Memory B cell (primary cell): Measurements from ENCODE around the gene TNMD.
A peak's percentile ranks its signal among the peaks of the same experiment; 100 is the strongest.

Experiments
- ATAC-seq: fragments of 150-1000 bp; cut with Tn5 transposase; 2 replicates; pipeline ENCODE4 v1.10.0; 2021; ENCODE audit warnings: low read depth, mild to moderate bottlenecking, moderate library complexity
- DNase-seq, 2 donors: peaks; one replicate each; pipeline ENCODE4 v3.0.0; 2022; ENCODE audit warnings: low spot score in 2 of 2
- H3K27ac Mint-ChIP-seq: one replicate; pipeline ENCODE4 v1.8.0; 2022; ENCODE audit warnings: mild to moderate bottlenecking, moderate library complexity, mixed read lengths
- H3K27me3 Mint-ChIP-seq: one replicate; pipeline ENCODE4 v1.8.0; 2022; ENCODE audit warnings: mixed read lengths
- H3K36me3 Mint-ChIP-seq: one replicate; pipeline ENCODE4 v1.8.0; 2022; ENCODE audit warnings: mild to moderate bottlenecking, mixed read lengths
- H3K4me1 Mint-ChIP-seq: one replicate; pipeline ENCODE4 v1.8.0; 2022; ENCODE audit warnings: mixed read lengths
- H3K4me3 Mint-ChIP-seq: one replicate; pipeline ENCODE4 v1.8.0; 2022; ENCODE audit warnings: mild to moderate bottlenecking, moderate library complexity, mixed read lengths
- H3K9me3 Mint-ChIP-seq: one replicate; pipeline ENCODE4 v1.8.0; 2022; ENCODE audit warnings: mixed read lengths

TNMD gene

DNA sequence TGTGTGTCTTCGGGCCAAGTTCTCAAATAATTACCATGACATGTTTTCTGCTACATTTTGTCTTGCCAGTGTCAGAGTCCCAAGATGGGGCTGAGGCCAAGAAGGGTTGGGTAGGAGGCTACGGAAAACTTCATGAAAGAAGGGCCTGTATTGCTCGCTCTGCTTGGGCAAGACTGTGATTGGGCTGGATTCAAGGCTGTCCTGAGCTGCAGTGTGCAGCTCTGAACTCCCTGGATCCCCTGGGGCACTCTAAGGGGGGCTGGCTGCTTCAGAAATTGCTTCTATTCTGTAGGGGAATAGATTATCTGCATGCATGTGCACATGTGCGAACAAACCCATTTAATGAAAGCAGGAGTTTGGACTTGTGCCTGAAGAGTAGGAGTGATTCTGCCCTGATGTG lies 38.3 kb downstream of the TNMD start:
- H3K36me3 Mint-ChIP-seq = no peaks in the 10 kb centered on the region
- H3K27me3 Mint-ChIP-seq = peaks cover 1% of the 10 kb centered on the region
- no peak for DNase-seq
- H3K9me3 Mint-ChIP-seq = peaks cover 1% of the 10 kb centered on the region
- H3K27ac Mint-ChIP-seq = no peak overlapping the region
- no peak for ATAC-seq
- no peak overlapping the region for H3K4me3 Mint-ChIP-seq
- H3K4me1 Mint-ChIP-seq = peaks cover 6% of the 10 kb centered on the region

DNA sequence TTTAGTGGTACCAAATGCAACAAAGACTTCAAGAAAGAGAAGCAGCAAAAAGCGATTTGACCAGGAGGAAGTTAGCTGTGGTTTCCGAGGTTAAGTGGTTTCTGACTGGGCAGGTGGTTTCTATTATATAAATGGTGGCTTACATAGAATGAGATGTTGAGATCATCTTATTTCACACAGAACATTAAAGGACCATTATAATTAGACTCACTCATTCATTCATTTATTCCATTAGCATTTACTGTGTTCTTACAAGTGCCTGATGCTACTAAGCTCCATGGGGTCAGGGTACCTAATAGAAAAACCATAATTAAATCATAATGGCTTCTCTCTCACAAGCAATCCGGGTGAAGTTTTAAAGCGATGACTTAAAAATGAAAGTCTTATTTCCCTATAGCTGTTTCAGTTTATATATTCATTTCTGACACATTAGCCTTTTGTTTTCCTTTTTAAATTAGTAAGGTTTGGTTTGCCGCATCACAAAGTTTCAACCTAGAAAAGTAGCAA lies 41.3 kb downstream of the TNMD start:
- DNase-seq (peak in 1 of 2 donors; percentile 9), ATAC-seq (peak; percentile 91)
- Mint-ChIP-seq H3K27ac (no peak overlapping the region), H3K27me3 (no peaks in the 10 kb centered on the region), H3K4me1 (peaks cover 6% of the 10 kb centered on the region), H3K9me3 (no peaks in the 10 kb centered on the region), H3K4me3 (peak overlapping the region; percentile 29), H3K36me3 (no peaks in the 10 kb centered on the region)

GRCh38 chrX:100635040-100635439 lies 50.3 kb downstream of the TNMD start:
- Mint-ChIP-seq H3K27ac (no peak overlapping the region), H3K4me1 (peaks cover 6% of the 10 kb centered on the region), H3K4me3 (no peak overlapping the region), H3K27me3 (peaks cover 6% of the 10 kb centered on the region), H3K9me3 (no peaks in the 10 kb centered on the region), H3K36me3 (no peaks in the 10 kb centered on the region)
- DNase-seq (no peak), ATAC-seq (no peak)

DNA sequence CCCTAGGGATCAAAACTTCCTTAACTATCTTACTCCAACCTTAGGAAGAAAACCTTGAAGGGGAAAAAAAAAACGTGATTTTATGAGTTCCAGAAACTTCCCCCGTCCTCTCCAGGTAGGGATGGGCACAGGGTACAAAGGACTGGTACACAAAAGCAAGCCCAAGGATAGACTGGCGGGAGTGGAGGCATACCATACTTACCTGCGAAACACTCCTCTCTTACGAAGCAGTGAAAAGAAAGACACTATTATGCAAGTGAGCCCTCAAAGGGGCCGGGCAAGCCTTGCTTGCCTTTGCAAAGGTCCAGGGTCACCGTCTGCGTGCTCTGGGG lies 51.2 kb downstream of the TNMD start:
- Mint-ChIP-seq H3K27me3 (peaks cover 8% of the 10 kb centered on the region), H3K36me3 (no peaks in the 10 kb centered on the region), H3K4me3 (peak overlapping the region; percentile 85), H3K9me3 (no peaks in the 10 kb centered on the region), H3K27ac (no peak overlapping the region), H3K4me1 (peaks cover 6% of the 10 kb centered on the region)
- DNase-seq (no peak), ATAC-seq (no peak)

GRCh38 chrX:100636321-100636991 lies 51.7 kb downstream of the TNMD start, which contains the start of gene TSPAN6:
TSPAN6 (minus strand) TSS chrX:100636806; CDS start chrX:100636694, 112 bp downstream.
- peak; percentile 31 to 44 for DNase-seq
- Mint-ChIP-seq H3K27me3 (peaks cover 10% of the 10 kb centered on the region), H3K36me3 (no peaks in the 10 kb centered on the region), H3K9me3 (no peaks in the 10 kb centered on the region), H3K27ac (no peak within 1 kb of the TSS), H3K4me1 (peaks cover 6% of the 10 kb centered on the region), H3K4me3 (peak within 1 kb of the TSS; percentile 85)
- ATAC-seq = peak; percentile 84

- Mint-ChIP-seq H3K9me3 (no peaks in the 10 kb centered on the region), H3K4me3 (no peak overlapping the region), H3K27me3 (peaks cover 27% of the 10 kb centered on the region), H3K4me1 (peaks cover 2% of the 10 kb centered on the region), H3K27ac (no peak overlapping the region), H3K36me3 (no peaks in the 10 kb centered on the region)
- ATAC-seq (no peak), DNase-seq (no peak)
Observed at GRCh38 chrX:100642290-100642689, 57.6 kb downstream of the TNMD start.

DNA sequence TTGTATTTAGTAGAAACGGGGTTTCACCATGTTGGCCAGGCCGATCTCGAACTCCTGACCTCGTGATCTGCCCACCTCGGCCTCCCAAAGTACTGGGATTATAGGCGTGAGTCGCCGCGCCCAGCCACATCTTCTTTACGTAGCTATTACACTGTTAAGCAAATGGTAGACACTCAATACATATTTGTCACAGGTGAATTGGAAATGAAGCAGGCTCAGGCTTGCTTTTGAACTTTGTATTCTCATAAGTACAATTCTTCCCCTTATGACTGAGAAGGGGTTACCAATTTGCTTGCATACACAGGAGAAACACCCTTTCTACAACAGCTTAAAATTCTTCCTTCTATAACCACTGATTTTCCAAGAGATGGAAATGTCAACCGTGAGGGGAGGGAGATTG lies 58.5 kb downstream of the TNMD start:
- DNase-seq (no peak), ATAC-seq (no peak)
- peaks cover 2% of the 10 kb centered on the region for H3K4me1 Mint-ChIP-seq
- no peak overlapping the region for H3K4me3 Mint-ChIP-seq
- H3K36me3 Mint-ChIP-seq = no peaks in the 10 kb centered on the region
- H3K9me3 Mint-ChIP-seq = no peaks in the 10 kb centered on the region
- no peak overlapping the region for H3K27ac Mint-ChIP-seq
- peaks cover 27% of the 10 kb centered on the region for H3K27me3 Mint-ChIP-seq

- peaks cover 2% of the 10 kb centered on the region for H3K4me1 Mint-ChIP-seq
- H3K27me3 Mint-ChIP-seq = peaks cover 27% of the 10 kb centered on the region
- no peaks in the 10 kb centered on the region for H3K36me3 Mint-ChIP-seq
- DNase-seq (no peak), ATAC-seq (no peak)
- no peak within 1 kb of the TSS for H3K4me3 Mint-ChIP-seq
- H3K27ac Mint-ChIP-seq = no peak within 1 kb of the TSS
- no peaks in the 10 kb centered on the region for H3K9me3 Mint-ChIP-seq
Observed at GRCh38 chrX:100643956-100644860, 59.5 kb downstream of the TNMD start, which contains the start of gene SRPX2. SRPX2 (plus strand) TSS chrX:100644199; CDS start chrX:100646323, 2,124 bp downstream.

DNA sequence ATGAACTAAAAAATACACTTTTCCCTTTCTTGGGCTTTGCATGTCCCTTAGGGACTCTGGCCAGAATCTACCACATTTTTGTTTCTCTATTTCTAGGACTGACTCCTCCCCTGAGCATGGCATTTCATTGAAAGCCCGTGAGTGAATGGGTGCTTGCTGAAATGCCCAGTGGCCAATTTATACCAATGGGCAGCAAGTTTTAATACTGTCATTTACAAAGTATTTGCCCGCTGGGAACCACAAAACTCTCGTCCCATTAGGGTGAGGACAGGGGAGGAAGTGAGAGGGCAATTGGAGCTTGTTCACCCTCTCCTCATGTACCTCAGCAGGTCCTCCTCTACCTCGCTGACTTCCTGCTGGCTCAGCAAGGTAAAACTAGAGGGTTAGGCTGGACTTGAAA lies 60.4 kb downstream of the TNMD start:
- H3K9me3 Mint-ChIP-seq = no peaks in the 10 kb centered on the region
- DNase-seq = no peak
- no peak overlapping the region for H3K4me3 Mint-ChIP-seq
- ATAC-seq = no peak
- H3K4me1 Mint-ChIP-seq = peaks cover 2% of the 10 kb centered on the region
- peaks cover 21% of the 10 kb centered on the region for H3K27me3 Mint-ChIP-seq
- H3K36me3 Mint-ChIP-seq = no peaks in the 10 kb centered on the region
- H3K27ac Mint-ChIP-seq = no peak overlapping the region

DNA sequence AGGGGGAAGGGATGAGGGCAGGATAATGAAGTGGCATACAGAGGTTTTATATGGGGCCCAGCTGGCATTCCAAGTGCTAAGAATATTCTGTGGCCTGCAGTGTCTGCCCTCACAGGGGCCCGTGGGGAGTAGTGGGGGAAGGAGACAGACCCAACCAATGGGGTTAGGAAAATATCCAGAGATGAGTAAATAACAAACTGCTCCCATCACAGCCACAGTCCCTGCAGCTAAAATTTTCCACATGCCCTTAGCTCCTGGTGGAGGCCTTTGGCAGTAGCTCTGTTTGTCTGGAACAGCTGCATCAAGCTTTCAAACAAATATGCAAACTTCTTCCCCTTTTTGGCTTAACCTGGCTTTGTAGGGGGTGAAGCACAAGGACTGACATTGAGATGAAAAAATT lies 62.4 kb downstream of the TNMD start:
- no peaks in the 10 kb centered on the region for H3K36me3 Mint-ChIP-seq
- DNase-seq = no peak
- H3K9me3 Mint-ChIP-seq = no peaks in the 10 kb centered on the region
- no peak overlapping the region for H3K4me3 Mint-ChIP-seq
- ATAC-seq = no peak
- peaks cover 12% of the 10 kb centered on the region for H3K27me3 Mint-ChIP-seq
- no peak overlapping the region for H3K27ac Mint-ChIP-seq
- peaks cover 2% of the 10 kb centered on the region for H3K4me1 Mint-ChIP-seq

- DNase-seq (no peak), ATAC-seq (no peak)
- Mint-ChIP-seq H3K36me3 (no peaks in the 10 kb centered on the region), H3K9me3 (no peaks in the 10 kb centered on the region), H3K4me1 (peaks cover 2% of the 10 kb centered on the region), H3K4me3 (no peak overlapping the region), H3K27me3 (peaks cover 9% of the 10 kb centered on the region), H3K27ac (no peak overlapping the region)
Observed at GRCh38 chrX:100647739-100648138, 63.0 kb downstream of the TNMD start.

DNA sequence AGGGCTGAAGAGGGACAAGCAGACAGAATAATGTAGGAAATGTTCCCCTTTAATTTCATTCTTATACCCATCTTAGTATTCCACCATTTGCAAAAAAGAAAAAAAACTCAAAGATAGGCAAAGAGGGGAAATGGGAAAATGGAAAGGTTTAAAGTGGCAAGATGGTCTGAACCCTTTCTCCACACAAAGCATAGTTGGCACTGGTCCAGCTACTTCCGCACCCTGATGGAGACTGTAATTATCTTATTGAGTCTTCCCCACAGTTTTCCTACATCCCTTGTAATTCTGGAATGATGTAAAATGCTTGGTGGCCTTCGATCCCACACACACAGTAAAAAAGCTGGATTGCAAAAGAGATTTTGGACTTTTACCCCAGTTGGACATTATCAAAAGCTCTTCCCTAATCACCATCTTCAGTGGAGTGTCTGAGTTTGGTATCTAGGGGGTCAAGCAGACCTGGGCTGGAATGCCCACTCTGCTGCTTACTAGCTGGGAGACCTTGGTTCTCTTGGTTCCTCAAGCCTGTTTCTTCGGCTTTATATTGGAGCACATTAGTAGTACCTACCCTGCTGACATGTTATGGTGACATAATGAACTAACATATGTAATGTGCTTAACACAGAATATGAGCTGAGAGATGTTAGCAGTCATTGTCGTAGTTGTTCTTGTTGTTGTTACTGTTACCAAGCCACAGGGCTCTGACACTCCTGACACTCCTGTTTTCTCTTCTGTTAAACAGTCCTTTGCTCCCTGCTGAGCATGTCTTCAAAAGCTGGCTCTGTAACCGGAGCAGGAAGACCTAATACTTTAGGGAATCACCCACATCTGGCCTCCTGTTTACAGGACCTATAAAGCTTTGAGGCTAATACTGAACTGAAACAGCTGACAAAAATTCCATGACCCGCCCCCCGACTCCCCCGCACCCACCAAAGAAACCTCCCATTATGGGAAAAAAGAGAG lies 64.0 kb downstream of the TNMD start:
- no peak overlapping the region for H3K27ac Mint-ChIP-seq
- peaks cover 2% of the 10 kb centered on the region for H3K4me1 Mint-ChIP-seq
- H3K27me3 Mint-ChIP-seq = peaks cover 10% of the 10 kb centered on the region
- no peaks in the 10 kb centered on the region for H3K9me3 Mint-ChIP-seq
- no peak overlapping the region for H3K4me3 Mint-ChIP-seq
- no peaks in the 10 kb centered on the region for H3K36me3 Mint-ChIP-seq
- DNase-seq = no peak
- no peak for ATAC-seq
